IMR-90 (cell line): ENCODE results near the gene ICAM5. TPM values are rescaled to one million over a fixed set of nuclear protein-coding genes. Genes with fewer than 3 reads are reported as not detected.
A peak's percentile ranks its signal among the peaks of the same experiment; 100 is the strongest.

Source experiments
- ATAC-seq: fragments of 200-7000 bp; cut with Tn5 transposase; 2 replicates; pipeline ENCODE4 v1.9.1; 2020; ENCODE audit warnings: low read depth, mild to moderate bottlenecking, moderate library complexity
- BruUV-seq: library from RNA; stranded (reverse); fragments of 400-500 nt; replicated peaks from 2 replicates; lab custom pipeline; 2021; lab: Mats Ljungman, UMichigan
- CTCF ChIA-PET: fragments of 300-600 bp; formaldehyde crosslinking; extraction: SDS; loops from one replicate; lab custom pipeline; 2021; ENCODE audit warnings: antibody characterized with exemption; lab: Yijun Ruan, JAX
- POLR2A ChIA-PET: fragments of 300-600 bp; sonication (Branson Sonifier 250); formaldehyde crosslinking; loops from one replicate; lab custom pipeline; 2022; ENCODE audit warnings: antibody characterized with exemption; ENCODE audit not compliant: unreplicated experiment; lab: Charles Lee
- DNase-seq: peaks from one replicate; pipeline ENCODE4 v3.0.0; 2013
- H2AFZ ChIP-seq: replicated peaks from 2 replicates; pipeline ENCODE3; 2013; ENCODE audit warnings: low read length, mild to moderate bottlenecking; ENCODE audit not compliant: poor library complexity
- H2AK5ac ChIP-seq: 2 replicates; pipeline ENCODE4 v1.6.1; 2013; ENCODE audit warnings: low read depth, low read length, inconsistent platforms
- H2AK9ac ChIP-seq: replicated peaks from 2 replicates; pipeline ENCODE3; 2013; ENCODE audit warnings: mild to moderate bottlenecking, low read depth, low read length, moderate library complexity; ENCODE audit not compliant: poor library complexity
- H2BK120ac ChIP-seq: 2 replicates; pipeline ENCODE4 v1.6.1; 2013; ENCODE audit warnings: low read depth, low read length, inconsistent platforms
- H2BK15ac ChIP-seq: 3 replicates; pipeline ENCODE4 v1.6.1; 2013; ENCODE audit warnings: low read depth, low read length, inconsistent platforms
- H2BK20ac ChIP-seq: 2 replicates; pipeline ENCODE4 v1.6.1; 2013; ENCODE audit warnings: low read depth, mild to moderate bottlenecking, inconsistent platforms, low read length, moderate library complexity
- H2BK5ac ChIP-seq: 2 replicates; pipeline ENCODE4 v1.6.1; 2013; ENCODE audit warnings: mild to moderate bottlenecking, low read depth, low read length, inconsistent platforms; ENCODE audit not compliant: poor library complexity, severe bottlenecking
- H3K14ac ChIP-seq: replicated peaks from 2 replicates; pipeline ENCODE4 v1.6.1; 2013; ENCODE audit warnings: low read depth, low read length, inconsistent platforms
- H3K18ac ChIP-seq: 2 replicates; pipeline ENCODE4 v1.6.1; 2013; ENCODE audit warnings: low read depth, low read length, control low read depth
- H3K23ac ChIP-seq: 2 replicates; pipeline ENCODE4 v1.6.1; 2013; ENCODE audit warnings: low read depth, low read length, inconsistent platforms
- H3K27ac ChIP-seq: 2 replicates; pipeline ENCODE4 v1.5.1; 2013; ENCODE audit warnings: mild to moderate bottlenecking, control low read depth, low read length; ENCODE audit not compliant: insufficient read depth
- H3K27me3 ChIP-seq: 2 replicates; pipeline ENCODE4 v1.6.1; 2013; ENCODE audit warnings: low read length; ENCODE audit not compliant: control insufficient read depth, insufficient read depth
- H3K36me3 ChIP-seq: 2 replicates; pipeline ENCODE4 v1.6.1; 2013; ENCODE audit warnings: low read length, mixed read lengths; ENCODE audit not compliant: control insufficient read depth, insufficient read depth
- H3K4ac ChIP-seq: 2 replicates; pipeline ENCODE4 v1.6.1; 2013; ENCODE audit warnings: low read depth, low read length, inconsistent platforms
- H3K4me1 ChIP-seq: 2 replicates; pipeline ENCODE4 v1.6.1; 2013; ENCODE audit warnings: low read length, mixed read lengths; ENCODE audit not compliant: control insufficient read depth, insufficient read depth
- H3K4me2 ChIP-seq: 2 replicates; pipeline ENCODE4 v1.6.1; 2013; ENCODE audit warnings: low read depth, mild to moderate bottlenecking, control low read depth, low read length, moderate library complexity
- H3K4me3 ChIP-seq: 2 replicates; pipeline ENCODE4 v1.5.1; 2013; ENCODE audit warnings: low read depth, mild to moderate bottlenecking, control low read depth, low read length, moderate library complexity; ENCODE audit not compliant: insufficient read depth
- H3K56ac ChIP-seq: 2 replicates; pipeline ENCODE4 v1.6.1; 2013; ENCODE audit warnings: low read length, inconsistent platforms; ENCODE audit not compliant: insufficient read depth; ENCODE audit errors: extremely low read depth
- H3K79me1 ChIP-seq, 2 experiments: 2 replicates each; pipeline ENCODE4 v1.6.1; 2013; ENCODE audit warnings: low read length in 2 of 2, inconsistent platforms in 1 of 2, low read depth in 1 of 2
- H3K9ac ChIP-seq: 2 replicates; pipeline ENCODE4 v1.6.1; 2013; ENCODE audit warnings: low read depth, low read length, control low read depth
- H3K9me1 ChIP-seq: 2 replicates; pipeline ENCODE4 v1.6.1; 2013; ENCODE audit warnings: low read length, inconsistent platforms; ENCODE audit not compliant: insufficient read depth
- H3K9me3 ChIP-seq: 2 replicates; pipeline ENCODE4 v1.6.1; 2013; ENCODE audit warnings: low read length; ENCODE audit not compliant: control insufficient read depth, insufficient read depth
- H4K20me1 ChIP-seq: 2 replicates; pipeline ENCODE4 v1.6.1; 2013; ENCODE audit warnings: low read length, inconsistent platforms; ENCODE audit not compliant: insufficient read depth
- H4K5ac ChIP-seq: 2 replicates; pipeline ENCODE4 v1.6.1; 2013; ENCODE audit warnings: mild to moderate bottlenecking, low read depth, low read length, control low read depth
- H4K8ac ChIP-seq, 2 experiments: 2 replicates each; pipeline ENCODE4 v1.6.1; 2013; ENCODE audit warnings: low read depth in 2 of 2, low read length in 2 of 2, control low read depth in 1 of 2, inconsistent platforms in 1 of 2
- H4K91ac ChIP-seq: 2 replicates; pipeline ENCODE4 v1.6.1; 2013; ENCODE audit warnings: low read depth, low read length, inconsistent platforms; ENCODE audit not compliant: insufficient read depth
- BHLHE40 ChIP-seq: fragments of 150-350 bp; IDR thresholded peaks from 2 replicates; pipeline ENCODE4 v1.6.1; 2016; ENCODE audit warnings: mild to moderate bottlenecking, low read depth, low read length
- CEBPB ChIP-seq: IDR thresholded peaks from 2 replicates; pipeline ENCODE4 v1.6.1; 2012; ENCODE audit warnings: low read depth, low read length, improper control_type of control experiment
- CHD1 ChIP-seq: IDR thresholded peaks from 2 replicates; pipeline ENCODE4 v1.6.1; 2012; ENCODE audit warnings: low read depth, low read length, improper control_type of control experiment
- CTCF ChIP-seq: conservative IDR thresholded peaks from 2 replicates; pipeline ENCODE4 v1.5.1; 2012; ENCODE audit warnings: mild to moderate bottlenecking, low read depth, low read length, improper control_type of control experiment
- ELK1 ChIP-seq: fragments of 150-350 bp; IDR thresholded peaks from 2 replicates; pipeline ENCODE4 v1.6.1; 2016; ENCODE audit warnings: low read depth, mild to moderate bottlenecking, low read length, moderate library complexity, borderline replicate concordance
- FOS ChIP-seq: fragments of 150-350 bp; IDR thresholded peaks from 2 replicates; pipeline ENCODE4 v1.6.1; 2016; ENCODE audit warnings: low read depth, low read length
- MAZ ChIP-seq: IDR thresholded peaks from 2 replicates; pipeline ENCODE4 v1.6.1; 2012; ENCODE audit warnings: low read depth, mild to moderate bottlenecking, low read length, improper control_type of control experiment, moderate library complexity, borderline replicate concordance
- MXI1 ChIP-seq: IDR thresholded peaks from 2 replicates; pipeline ENCODE4 v1.6.1; 2012; ENCODE audit warnings: low read depth, mild to moderate bottlenecking, low read length, moderate library complexity, borderline replicate concordance
- NFE2L2 ChIP-seq: fragments of 150-350 bp; IDR thresholded peaks from 2 replicates; pipeline ENCODE4 v1.6.1; 2016; ENCODE audit warnings: low read depth, mild to moderate bottlenecking, low read length
- POLR2A ChIP-seq: IDR thresholded peaks from 2 replicates; pipeline ENCODE4 v1.6.1; 2012; ENCODE audit warnings: mild to moderate bottlenecking, low read depth, low read length
- RAD21 ChIP-seq: IDR thresholded peaks from 2 replicates; pipeline ENCODE4 v1.6.1; 2012; ENCODE audit warnings: low read length, improper control_type of control experiment
- RCOR1 ChIP-seq: IDR thresholded peaks from 2 replicates; pipeline ENCODE4 v1.6.1; 2012; ENCODE audit warnings: mild to moderate bottlenecking, low read length, improper control_type of control experiment; ENCODE audit not compliant: insufficient replicate concordance
- RFX5 ChIP-seq: IDR thresholded peaks from 2 replicates; pipeline ENCODE4 v1.8.0; 2012; ENCODE audit warnings: low read depth, mild to moderate bottlenecking, low read length, moderate library complexity
- USF2 ChIP-seq: fragments of 150-350 bp; IDR thresholded peaks from 2 replicates; pipeline ENCODE4 v1.6.1; 2017; ENCODE audit warnings: mild to moderate bottlenecking, antibody characterized with exemption, low read length, low read depth
- WGBS, 2 experiments: methylation state at CpG; one replicate each; pipeline versions ENCODE4 v1.1.5 to v1.1.7; 2013; ENCODE audit warnings: missing lambda C conversion rate in 2 of 2; ENCODE audit not compliant: insufficient read length in 1 of 2; ENCODE audit errors: extremely low coverage in 2 of 2; 5-methylcytosine and 5-hydroxymethylcytosine counted together
- dilution Hi-C: fragments of 300-500 bp; cut with HindIII; formaldehyde crosslinking; loops from one replicate; pipeline ENCODE4 v1.14.3; 2018; ENCODE audit warnings: low sequenced_read_pairs; ENCODE audit not compliant: unreplicated experiment
- in situ Hi-C: fragments of 300-500 bp; cut with MboI; formaldehyde crosslinking; loops from 3 replicates; pipeline ENCODE4 v1.14.3; 2019; ENCODE audit warnings: low sequenced_read_pairs, inconsistent platforms, mixed read lengths
- intact Hi-C: fragments of 100-400 bp; cut with micrococcal nuclease; formaldehyde crosslinking; loops from 2 replicates; pipeline ENCODE4 v1.10.0; 2022
- polyA plus RNA-seq, 3 experiments: library from polyadenylated mRNA; depleted of rRNA; stranded (reverse); fragments of >200 nt; gene quantifications; 2 replicates each; pipeline ENCODE4 v1.2.3, GENCODE V29; 2012; ENCODE audit warnings: low replicate concordance in 1 of 3
- total RNA-seq: library from RNA; depleted of rRNA; stranded (reverse); fragments of >200 nt; gene quantifications from 2 replicates; pipeline ENCODE4 v1.2.3, GENCODE V29; 2012

The ICAM5 gene
- total and polyA plus RNA-seq, 2 of the 4 experiments (the other 2 are of a cell fraction): 3.0 to 23.9 TPM

GRCh38 chr19:10270180-10270615 lies 19.6 kb upstream of the ICAM5 start:
- H3K4me3 ChIP-seq: no peak overlapping the region
- H3K14ac ChIP-seq: no peak overlapping the region
- no peak overlapping the region for H3K9ac ChIP-seq
- H3K23ac ChIP-seq: no peak overlapping the region
- peaks cover 3% of the 10 kb centered on the region; the same call in 1 of the 2 replicates for H3K4me1 ChIP-seq
- H3K36me3 ChIP-seq: no peaks in the 10 kb centered on the region
- peak overlapping the region; percentile 80 for H2AK9ac ChIP-seq
- no peak for DNase-seq
- H3K4me2 ChIP-seq: peak overlapping the region; percentile 8; the same call in 1 of the 2 replicates
- ChIA-PET CTCF (interaction anchor here (1.3 to 2.6 kb wide), 2 partner anchors 21 to 118 kb away, joined by 4 to 12 read pairs; no protein-coding TSS in a partner anchor), POLR2A (interaction anchor here (1.6 kb wide), 1 partner anchor 21 kb away, joined by 8 read pairs; no protein-coding TSS in a partner anchor)
- H4K5ac ChIP-seq: peak overlapping the region; percentile 49
- no peaks in the 10 kb centered on the region for H3K9me1 ChIP-seq
- H3K9me3 ChIP-seq: no peaks in the 10 kb centered on the region
- peak overlapping the region; percentile 94 for H2AFZ ChIP-seq
- no peak overlapping the region for H3K27ac ChIP-seq
- intact Hi-C loops (no loop called here), in situ Hi-C loops (no loop called here), dilution Hi-C loops (no loop called here)
- ATAC-seq: no peak
- H3K27me3 ChIP-seq: no peaks in the 10 kb centered on the region; the same call in 1 of the 2 replicates
- H4K20me1 ChIP-seq: no peaks in the 10 kb centered on the region
- H4K91ac ChIP-seq: peak overlapping the region; percentile 41
- BruUV-seq: no TSS peak
- H3K79me1 ChIP-seq: 0 out of 4 replicates have a peak, but pooled peaks cover 0 to 6% of the 10 kb centered on the region in 2 experiments
- H3K4ac ChIP-seq: peak overlapping the region; percentile 60
- H3K18ac ChIP-seq: no peak overlapping the region; the same call in 1 of the 2 replicates
- no peak overlapping the region for H2BK15ac ChIP-seq
- H3K56ac ChIP-seq: no peak overlapping the region
- TF ChIP-seq POLR2A (no peak), ELK1 (no peak), NFE2L2 (no peak), CHD1 (no peak), MXI1 (no peak), USF2 (no peak), CEBPB (no peak), CTCF (no peak), MAZ (no peak), FOS (no peak), RAD21 (no peak), BHLHE40 (no peak), RFX5 (no peak), RCOR1 (no peak)
- WGBS, 2 experiments: no CpG with 5 or more reads among the region's 37 CpGs
- H2BK120ac ChIP-seq: peak overlapping the region; percentile 64; the same call in 1 of the 2 replicates
- peak overlapping the region; percentile 37; the same call in 1 of the 2 replicates for H2AK5ac ChIP-seq
- H4K8ac ChIP-seq: peak overlapping the region; percentile 64 to 81; a peak in 2 of 4 replicates
- H2BK20ac ChIP-seq: no peak overlapping the region
- H2BK5ac ChIP-seq: no peak overlapping the region
